Fibroblast of peridontal ligament (primary cell): ENCODE data around the gene RAB28.
A peak's percentile ranks its signal among the peaks of the same experiment; 100 is the strongest.

Experiments
- DNase-seq: peaks from one replicate; pipeline ENCODE4 v3.0.0-alpha.2; 2010; ENCODE audit errors: extremely low read depth

The RAB28 gene

DNA sequence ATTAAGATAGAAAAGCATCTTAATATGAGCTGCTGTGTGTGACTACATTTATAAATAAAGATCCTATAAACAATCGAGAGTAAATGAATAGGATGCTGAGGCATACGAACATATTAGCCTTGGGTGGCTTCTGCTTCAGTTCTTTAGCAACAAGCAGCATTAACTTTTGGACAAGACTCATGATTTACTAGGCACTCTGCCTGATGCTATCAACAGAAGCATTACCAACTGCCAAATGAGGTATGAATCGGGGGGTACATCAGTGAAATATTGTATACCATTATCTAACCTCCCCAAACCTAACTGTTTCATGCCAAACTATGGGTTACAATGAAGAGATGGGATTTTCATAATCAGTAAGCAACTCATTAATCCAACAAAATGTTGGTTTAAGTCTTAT, 113.1 kb downstream of the RAB28 start:
- DNase-seq = no peak

DNA sequence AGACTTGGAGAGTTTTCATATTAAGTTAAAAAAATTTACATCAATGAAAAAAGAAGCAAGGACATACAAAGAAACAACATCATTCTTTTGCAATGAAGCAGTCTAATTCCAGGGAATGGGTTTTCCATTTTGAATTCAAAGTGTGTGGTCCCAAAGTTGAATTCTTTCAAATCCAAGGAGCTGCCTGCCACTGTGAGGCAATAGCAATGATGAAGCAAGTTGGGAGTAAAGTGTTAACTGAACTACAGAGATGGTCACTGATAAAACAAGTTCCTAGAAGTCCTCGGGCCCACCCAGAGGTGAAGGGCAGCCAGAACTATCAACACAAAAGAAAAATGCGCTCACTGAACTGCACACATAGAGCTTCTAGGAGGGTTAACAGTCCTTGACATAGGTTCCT, 115.9 kb downstream of the RAB28 start:
- DNase-seq = peak; percentile 1

GRCh38 chr4:13367691-13368090, 116.4 kb downstream of the RAB28 start:
- no peak for DNase-seq

DNA sequence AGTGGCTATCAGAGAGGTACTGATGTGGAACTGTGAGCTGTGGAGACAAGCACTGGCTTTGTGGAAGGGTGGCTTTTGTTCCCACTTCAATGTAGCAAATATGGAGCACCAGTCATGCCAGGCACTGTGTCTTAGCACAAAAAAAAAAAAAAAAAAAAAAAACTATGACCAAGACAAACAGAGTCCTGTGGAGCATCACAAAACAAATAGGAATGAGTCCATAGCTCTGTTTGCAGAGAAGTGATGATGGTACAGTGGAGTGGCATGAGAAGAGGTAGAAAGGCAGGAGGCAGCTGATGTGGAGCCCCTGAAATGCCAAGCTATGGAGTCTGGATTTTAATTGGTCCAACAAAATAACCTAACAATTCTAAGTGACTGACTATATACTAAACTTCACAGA, 116.9 kb downstream of the RAB28 start:
- DNase-seq = no peak

DNA sequence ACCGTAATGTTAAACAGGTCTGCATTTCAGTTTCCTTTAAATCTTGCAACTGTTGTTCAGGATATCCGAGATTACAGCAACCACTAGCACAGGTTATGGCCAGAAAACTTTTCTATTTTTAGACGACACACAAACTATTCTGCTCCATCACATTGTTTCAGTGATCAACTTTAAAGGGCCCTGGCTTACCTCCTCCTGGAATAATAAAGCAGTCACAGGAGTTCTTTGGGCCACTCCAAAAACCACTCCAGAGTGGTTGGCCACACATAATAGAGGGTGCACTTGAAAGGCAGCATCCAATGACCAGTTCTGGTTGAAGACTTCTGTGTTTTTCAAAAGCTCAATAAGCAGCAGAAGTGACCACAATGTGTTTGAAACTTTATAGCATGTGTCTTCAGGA, 118.9 kb downstream of the RAB28 start:
- no peak for DNase-seq

DNA sequence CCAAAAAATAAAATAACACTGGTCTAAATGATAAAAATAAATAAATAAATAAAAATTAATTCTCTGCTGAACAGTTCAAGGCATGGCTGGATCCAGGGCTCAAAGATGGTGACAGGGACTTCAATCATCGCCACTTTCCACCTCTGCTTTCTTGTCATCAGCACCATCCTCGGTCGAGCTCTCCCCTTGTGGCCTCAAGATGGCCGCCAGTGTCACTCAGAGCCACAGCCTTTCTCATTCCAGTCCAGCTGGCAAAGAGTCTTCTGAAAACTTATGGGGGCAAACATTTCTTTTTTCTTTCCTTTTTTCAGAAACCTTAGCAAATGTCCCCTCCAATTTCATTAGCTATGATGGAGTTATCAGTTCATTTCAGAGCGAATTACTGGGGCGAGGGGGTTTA, 119.5 kb downstream of the RAB28 start:
- no peak for DNase-seq

DNA sequence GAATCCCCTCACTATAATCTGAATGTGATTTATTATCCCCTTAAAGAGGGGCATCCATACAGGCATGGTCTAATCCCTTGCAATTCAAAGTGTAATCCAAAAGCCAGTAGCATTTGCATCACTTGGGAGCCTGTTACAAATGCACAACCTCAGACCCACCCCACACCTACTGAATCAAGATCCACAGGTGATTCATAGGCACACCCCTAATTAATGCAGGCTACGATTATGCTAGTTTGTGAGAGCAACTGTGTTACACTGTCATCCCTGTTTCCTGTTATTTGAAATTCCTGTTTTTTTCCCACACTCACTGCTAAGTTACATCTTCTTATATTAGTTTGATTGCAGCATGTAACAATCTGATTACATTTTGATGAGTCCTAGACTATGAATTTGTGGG, 120.0 kb downstream of the RAB28 start:
- no peak for DNase-seq

DNA sequence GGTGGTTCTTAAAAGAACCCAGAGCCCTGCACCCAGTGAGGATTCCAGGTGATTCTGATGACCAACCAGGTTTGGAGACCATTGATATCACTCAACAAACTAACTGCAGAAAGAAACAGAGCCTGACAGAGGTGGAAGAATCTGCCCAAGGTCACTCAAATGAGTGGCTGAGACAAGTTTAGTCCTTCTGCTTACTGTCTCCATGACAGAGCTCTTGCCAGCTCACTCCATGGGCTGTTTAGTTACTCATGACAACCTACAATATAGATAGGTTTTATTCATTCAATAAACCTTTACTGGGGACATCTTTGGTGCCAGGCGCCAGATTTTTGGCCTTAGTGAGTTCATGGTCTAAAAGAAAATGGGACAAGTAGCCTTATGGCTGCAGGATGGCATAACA, 124.3 kb downstream of the RAB28 start:
- DNase-seq = no peak

DNA sequence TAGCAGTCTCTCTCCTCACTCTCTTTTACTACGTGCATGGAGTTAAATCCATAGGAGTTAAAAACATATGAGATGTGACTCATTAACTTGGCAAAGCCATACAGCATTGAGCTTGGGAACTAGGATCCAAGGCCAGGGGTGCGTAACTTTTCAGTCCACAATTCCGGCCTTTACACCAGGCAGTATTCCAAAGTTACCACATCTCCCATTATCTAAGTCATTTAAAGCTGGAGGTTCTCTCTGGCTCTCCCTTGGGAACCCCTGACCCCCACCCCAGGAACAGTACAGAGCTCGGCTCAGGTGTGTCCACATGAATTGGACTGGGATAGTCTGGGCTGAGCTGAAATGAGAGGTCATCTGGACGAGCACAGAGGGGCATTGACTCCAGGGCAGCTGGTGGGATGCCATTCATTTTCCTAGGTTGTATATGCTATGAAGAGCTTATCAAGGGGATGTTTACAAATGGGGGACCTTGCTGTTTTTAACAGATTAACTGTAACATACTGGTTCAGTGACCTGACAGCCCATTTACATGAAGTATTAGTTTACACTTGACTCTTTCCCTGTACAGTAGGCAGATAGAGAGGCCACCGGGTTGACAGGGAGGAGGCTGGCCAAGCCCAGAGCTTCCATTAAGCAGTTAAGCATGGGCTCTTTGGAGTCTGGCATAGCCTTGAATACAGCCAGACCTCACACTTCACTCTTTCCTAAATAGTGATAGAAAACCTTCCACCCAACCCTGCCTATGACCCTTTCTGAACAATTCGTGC, 128.8 kb downstream of the RAB28 start:
- DNase-seq = peak; percentile 2

DNA sequence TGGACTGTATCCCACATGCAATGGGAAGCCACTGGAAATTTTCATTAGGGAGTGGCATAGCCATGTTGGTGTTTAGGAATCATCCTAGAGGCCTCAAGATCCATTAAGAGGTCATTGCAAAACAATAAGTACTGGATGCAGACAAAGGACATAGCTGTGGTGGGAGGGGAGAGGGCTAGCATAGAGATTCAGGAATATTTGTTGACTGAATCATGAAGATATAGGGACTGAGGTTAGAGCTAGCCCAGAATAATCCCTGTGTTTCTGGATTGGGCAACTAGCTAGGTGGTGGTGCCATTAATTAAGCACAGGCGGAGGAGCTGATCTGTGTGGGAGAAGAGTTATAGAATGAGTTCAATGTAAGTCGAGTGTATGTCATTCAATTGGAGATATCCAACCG, 135.0 kb downstream of the RAB28 start:
- DNase-seq = peak; percentile 8

DNA sequence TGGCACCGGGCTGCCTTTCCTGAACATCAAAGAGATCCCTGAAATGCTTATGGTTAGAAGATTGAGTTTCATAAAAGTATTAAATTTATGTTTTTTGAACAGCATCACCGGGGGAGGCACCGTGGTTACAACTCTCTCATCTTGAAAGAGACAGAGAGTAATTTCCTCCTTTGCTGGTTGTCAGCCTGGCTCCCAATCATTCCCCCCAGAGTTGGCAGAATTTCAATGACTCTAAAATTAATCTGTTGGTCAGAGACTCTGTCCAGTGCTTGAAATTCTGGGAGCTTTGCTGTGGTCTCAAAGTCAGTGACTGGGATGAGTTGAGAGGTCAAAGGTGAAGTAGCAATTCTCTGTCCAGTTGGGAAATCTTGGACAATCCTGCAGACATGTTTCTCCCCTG, 135.9 kb downstream of the RAB28 start:
- no peak for DNase-seq

DNA sequence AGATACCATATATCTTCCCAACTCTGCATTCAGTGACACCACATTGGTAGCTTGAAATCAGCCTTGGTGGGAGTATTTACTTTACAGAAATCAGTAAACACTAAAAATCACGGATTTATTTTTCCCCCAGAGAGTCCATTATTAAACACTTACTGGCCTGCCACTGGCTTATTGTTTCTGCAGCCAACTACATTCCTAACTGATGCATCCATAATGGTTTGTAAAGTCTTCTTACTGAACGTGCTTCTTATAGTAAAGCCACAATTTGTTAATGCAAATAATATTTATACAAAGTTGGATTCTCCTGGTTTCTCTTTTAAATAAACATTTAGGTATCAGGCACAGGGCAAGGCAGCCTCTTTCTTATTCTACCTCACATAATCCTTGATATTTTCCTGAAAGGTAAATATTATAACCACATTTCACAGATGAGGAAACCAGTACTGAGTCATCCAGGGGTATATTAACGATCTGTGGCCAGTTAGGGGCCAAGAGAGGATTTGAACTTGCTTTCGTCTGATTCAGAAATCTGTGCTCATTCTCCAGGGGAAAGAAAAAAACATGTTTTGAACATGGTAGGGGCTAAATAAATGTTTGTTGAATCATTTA, 136.5 kb downstream of the RAB28 start:
- DNase-seq = no peak

DNA sequence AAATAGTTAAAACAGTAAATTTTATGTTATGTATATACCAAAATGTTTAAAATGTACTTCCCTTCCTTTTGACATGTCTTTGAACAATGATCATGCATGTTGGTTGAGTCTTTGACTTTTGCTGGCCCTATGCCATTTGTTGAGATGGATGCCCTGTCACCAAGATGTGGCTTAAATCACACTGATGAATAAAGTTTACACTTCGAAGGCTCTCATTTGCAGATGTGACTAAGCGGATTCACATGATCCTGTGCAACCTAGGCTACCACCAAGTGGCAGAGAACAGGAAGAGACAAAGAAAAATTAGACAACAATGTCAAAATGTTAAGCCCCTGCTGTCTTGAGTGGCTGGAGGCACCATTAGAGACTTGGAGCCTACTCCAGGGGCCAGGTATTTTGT, 139.9 kb downstream of the RAB28 start:
- DNase-seq = no peak

DNA sequence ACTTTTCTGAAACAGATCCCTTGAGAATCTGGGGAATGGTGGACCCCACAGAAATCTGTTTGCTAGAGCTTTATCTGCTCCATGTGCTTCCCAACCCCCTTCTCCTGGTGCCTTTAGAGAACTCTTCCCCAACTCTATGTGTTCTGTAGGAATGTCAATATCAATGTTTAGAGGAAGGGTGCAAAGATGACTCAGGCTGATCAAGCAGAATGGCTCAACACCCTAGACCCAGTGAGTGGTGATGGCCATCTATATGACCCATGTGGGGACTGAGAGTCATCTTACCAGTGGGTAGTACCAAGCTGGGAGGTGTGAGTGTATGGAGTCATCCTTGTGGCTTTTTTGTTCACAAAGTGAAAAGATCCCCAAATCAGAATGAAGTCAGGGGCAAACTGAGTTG, 143.5 kb downstream of the RAB28 start:
- no peak for DNase-seq

DNA sequence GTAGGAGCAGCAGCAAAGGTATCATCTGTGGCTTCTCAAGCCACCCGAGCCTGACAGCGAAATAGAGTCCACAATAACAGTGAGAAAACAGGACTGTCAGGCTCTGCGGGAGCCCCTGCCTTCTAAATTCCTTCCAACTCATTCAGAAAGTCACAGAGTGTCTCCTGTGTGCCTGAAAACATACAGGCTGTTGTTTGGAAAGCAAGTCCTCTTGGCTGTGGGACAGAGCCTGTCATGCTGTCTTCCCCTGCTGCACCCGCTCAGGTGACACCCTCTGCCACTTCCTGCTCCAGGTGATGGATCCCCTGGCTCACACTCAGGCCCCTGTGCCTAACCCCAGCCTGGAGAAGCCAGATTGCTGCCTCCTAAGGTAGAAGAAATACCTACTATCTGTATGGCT, 152.3 kb downstream of the RAB28 start:
- no peak for DNase-seq

GRCh38 chr4:13329963-13330362, 154.2 kb downstream of the RAB28 start:
- DNase-seq = peak; percentile 79

GRCh38 chr4:13329340-13329850, 154.7 kb downstream of the RAB28 start:
- no peak for DNase-seq

DNA sequence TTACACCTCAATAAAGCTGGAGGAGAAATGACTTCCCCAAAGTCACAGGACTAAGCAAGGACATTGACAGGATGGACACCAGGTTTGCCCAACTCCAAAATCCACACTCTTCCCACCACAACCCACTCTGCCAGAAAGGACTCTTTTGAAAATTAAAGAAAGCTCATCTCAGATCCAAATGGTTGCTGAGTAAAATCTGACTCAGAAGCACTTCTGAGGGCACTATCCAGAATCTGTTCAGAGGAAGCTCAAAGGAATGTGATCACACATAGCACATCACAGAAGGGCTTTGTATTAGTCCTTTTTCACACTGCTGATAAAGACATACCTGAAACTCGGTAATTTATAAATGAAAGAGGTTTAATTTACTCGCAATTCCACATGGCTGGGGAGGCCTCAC, 155.5 kb downstream of the RAB28 start:
- DNase-seq = peak; percentile 31

DNA sequence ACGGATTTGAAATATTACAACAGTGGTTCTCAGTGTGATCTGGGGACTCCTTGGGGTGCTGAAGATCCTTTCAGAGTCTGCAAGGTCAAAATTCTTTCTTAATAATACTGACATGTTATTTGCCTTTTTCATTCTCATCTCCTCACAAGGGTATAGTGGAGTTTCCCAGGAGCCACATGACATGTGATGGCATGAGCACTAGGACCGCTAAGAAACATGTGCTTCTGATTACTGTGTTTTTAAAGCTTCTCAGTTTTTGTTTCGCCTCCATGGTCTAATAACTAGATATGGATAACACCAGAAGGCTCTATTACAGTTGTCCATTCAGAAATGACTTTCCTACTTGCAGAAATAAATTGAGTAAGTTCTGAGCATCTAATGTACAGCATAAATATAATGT, 156.1 kb downstream of the RAB28 start:
- DNase-seq = peak; percentile 63

GRCh38 chr4:13325744-13326143, 158.4 kb downstream of the RAB28 start:
- DNase-seq = no peak

GRCh38 chr4:13323921-13324320, 160.2 kb downstream of the RAB28 start:
- DNase-seq = no peak

- DNase-seq = peak; percentile 93
Measured at GRCh38 chr4:13322681-13323101, 161.4 kb downstream of the RAB28 start.
